Smooth muscle cell (in vitro differentiated cells): ENCODE results near the gene CDK5RAP2. TPM values are rescaled to one million over a fixed set of nuclear protein-coding genes. Genes with fewer than 3 reads are reported as not detected.
"Not testable (repeated sequence)": the region's sequence is repeated elsewhere in the genome, so short reads cannot be mapped to it uniquely, and the experiment has no call there.

Source experiments
- DNase-seq: peaks from one replicate; lab custom pipeline; 2025; ENCODE audit not compliant: unreplicated experiment; lab: John Stamatoyannopoulos, UW
- H2AFZ ChIP-seq: fragments of 200-600 bp; sonication (generic); 2 replicates; pipeline ENCODE4 v1.6.0; 2016; ENCODE audit warnings: antibody characterized with exemption, low read depth, mild to moderate bottlenecking
- H3F3A ChIP-seq: fragments of 200-600 bp; sonication (generic); 2 replicates; pipeline ENCODE4 v1.6.0; 2017; ENCODE audit warnings: antibody characterized with exemption, low read depth
- H3K27ac ChIP-seq: fragments of 200-600 bp; sonication (generic); 2 replicates; pipeline ENCODE4 v1.5.1; 2016; ENCODE audit warnings: low read depth, mild to moderate bottlenecking
- H3K27me3 ChIP-seq: fragments of 200-600 bp; sonication (generic); 2 replicates; pipeline ENCODE4 v1.6.1; 2016; ENCODE audit warnings: low read depth, mild to moderate bottlenecking
- H3K36me3 ChIP-seq: fragments of 200-600 bp; sonication (generic); 2 replicates; pipeline ENCODE4 v1.5.1; 2016; ENCODE audit warnings: low read depth
- H3K4me1 ChIP-seq: fragments of 200-600 bp; sonication (generic); 2 replicates; pipeline ENCODE4 v1.5.1; 2016; ENCODE audit warnings: low read depth
- H3K4me2 ChIP-seq: fragments of 200-600 bp; sonication (generic); 2 replicates; pipeline ENCODE4 v1.6.0; 2016; ENCODE audit warnings: mild to moderate bottlenecking
- H3K4me3 ChIP-seq: fragments of 200-600 bp; sonication (generic); 2 replicates; pipeline ENCODE4 v1.5.1; 2016; ENCODE audit warnings: mild to moderate bottlenecking
- H3K79me2 ChIP-seq: fragments of 200-600 bp; sonication (generic); 2 replicates; pipeline ENCODE4 v1.6.0; 2016; ENCODE audit warnings: low read depth, mild to moderate bottlenecking
- H3K9ac ChIP-seq: fragments of 200-600 bp; sonication (generic); 2 replicates; pipeline ENCODE4 v1.6.0; 2016; ENCODE audit warnings: low read depth
- H3K9me3 ChIP-seq: fragments of 200-600 bp; sonication (generic); replicated peaks from 2 replicates; pipeline ENCODE4 v1.5.1; 2016; ENCODE audit warnings: low read depth
- H4K20me1 ChIP-seq: fragments of 200-600 bp; sonication (generic); 2 replicates; pipeline ENCODE4 v1.6.0; 2016; ENCODE audit warnings: low read depth
- CTCF ChIP-seq: fragments of 200-600 bp; sonication (generic); IDR thresholded peaks from 2 replicates; pipeline ENCODE4 v1.5.1; 2017; ENCODE audit warnings: borderline replicate concordance, mild to moderate bottlenecking, antibody characterized with exemption; ENCODE audit not compliant: insufficient read depth, poor library complexity, severe bottlenecking
- whole genome bisulfite sequencing: methylation state at CpG from one replicate; pipeline ENCODE4 v1.1.7; 2016; ENCODE audit warnings: low lambda C conversion rate; 5-methylcytosine and 5-hydroxymethylcytosine counted together
- polyA plus RNA-seq: library from polyadenylated mRNA; unstranded; fragments of >200 nt; fragmentation: Nextera tagmentation; extraction: Ambion mirVana; gene quantifications from 2 replicates; pipeline ENCODE4 v1.2.1, GENCODE V29; 2016
- total RNA-seq: library from RNA; depleted of rRNA; stranded (reverse); fragments of >200 nt; gene quantifications from 2 replicates; pipeline ENCODE4 v1.2.3, GENCODE V29; 2014

The CDK5RAP2 gene
- total RNA-seq (33.7 and 38.5 TPM in 2 replicates), polyA plus RNA-seq (32.2 and 38.3 TPM in 2 replicates)

GRCh38 chr9:120580051-120580896, at the start of gene CDK5RAP2:
CDK5RAP2 (minus strand) TSS chr9:120580167; CDS start chr9:120579978, 189 bp downstream.
- no peaks in the 10 kb centered on the region for H3K9me3 ChIP-seq
- peak; percentile 68 for DNase-seq
- TF ChIP-seq CTCF: no peak
- no peak within 1 kb of the TSS for H3K27ac ChIP-seq
- no peaks in the 10 kb centered on the region for H4K20me1 ChIP-seq
- H3K9ac ChIP-seq: peak within 1 kb of the TSS; percentile 84
- 13% methylated on average over 33 of the region's 33 CpGs for whole genome bisulfite sequencing
- H3K36me3 ChIP-seq: no peaks in the 10 kb centered on the region
- H3F3A ChIP-seq: no peaks in the 10 kb centered on the region
- peaks cover 8% of the 10 kb centered on the region for H3K4me1 ChIP-seq
- H3K4me3 ChIP-seq: peak within 1 kb of the TSS; percentile 98
- peak within 1 kb of the TSS; percentile 97 for H3K4me2 ChIP-seq
- H2AFZ ChIP-seq: peak within 1 kb of the TSS; percentile 97
- no peaks in the 10 kb centered on the region for H3K27me3 ChIP-seq
- peaks cover 27% of the 10 kb centered on the region for H3K79me2 ChIP-seq

- H3K4me2 ChIP-seq, H3K4me1 ChIP-seq, H3K4me3 ChIP-seq, H3K27ac ChIP-seq, H3K27me3 ChIP-seq, H2AFZ ChIP-seq, H4K20me1 ChIP-seq, DNase-seq, H3K36me3 ChIP-seq, H3F3A ChIP-seq, H3K9ac ChIP-seq, H3K9me3 ChIP-seq, H3K79me2 ChIP-seq: not testable (repeated sequence)
- 97% methylated on average over 3 of the region's 3 CpGs for WGBS
Observed at GRCh38 chr9:120628925-120629497, 49.0 kb upstream of the CDK5RAP2 start.

GRCh38 chr9:120628207-120628924, 48.4 kb upstream of the CDK5RAP2 start:
- no peak overlapping the region for H3K9ac ChIP-seq
- 89% methylated on average over 4 of the region's 4 CpGs for WGBS
- TF ChIP-seq CTCF: no peak

GRCh38 chr9:120627073-120627472, 47.1 kb upstream of the CDK5RAP2 start:
- Histone ChIP-seq H3K4me1 (no peaks in the 10 kb centered on the region), H3K27ac (no peak overlapping the region), H3K27me3 (no peaks in the 10 kb centered on the region), H3K9ac (no peak overlapping the region), H3K9me3 (no peaks in the 10 kb centered on the region), H3K36me3 (no peaks in the 10 kb centered on the region), H3K4me2 (no peak overlapping the region), H2AFZ (no peak overlapping the region), H3K79me2 (no peaks in the 10 kb centered on the region), H3K4me3 (no peak overlapping the region), H4K20me1 (no peaks in the 10 kb centered on the region), H3F3A (no peaks in the 10 kb centered on the region)
- WGBS: 92% methylated on average over 2 of the region's 2 CpGs
- TF ChIP-seq CTCF: no peak
- no peak for DNase-seq

More at GRCh38 chr9:120628207-120628924, 48.4 kb upstream of the CDK5RAP2 start:
- Histone ChIP-seq H3K79me2 (no peaks in the 10 kb centered on the region), H3F3A (no peaks in the 10 kb centered on the region), H2AFZ (no peak overlapping the region), H3K4me2 (no peak overlapping the region), H3K9me3 (no peaks in the 10 kb centered on the region), H3K4me1 (no peaks in the 10 kb centered on the region), H3K4me3 (no peak overlapping the region), H3K27ac (no peak overlapping the region), H3K27me3 (peaks cover 2% of the 10 kb centered on the region), H4K20me1 (no peaks in the 10 kb centered on the region), H3K36me3 (no peaks in the 10 kb centered on the region)
- no peak for DNase-seq
